B cell (primary cell): ENCODE results near the gene ZNF777. TPM values are rescaled to one million over a fixed set of nuclear protein-coding genes. Genes with fewer than 3 reads are reported as not detected.

ENCODE experiments used
- ATAC-seq: fragments of 200-7000 bp; cut with Tn5 transposase; one replicate; pipeline ENCODE4 v1.10.0; 2021; ENCODE audit warnings: low read depth, mild to moderate bottlenecking, moderate number of reproducible peaks, moderate library complexity
- CTCF ChIA-PET: fragments of 350-600 bp; sonication (Branson Sonifier 250); formaldehyde crosslinking; loops from one replicate; lab custom pipeline; 2021; ENCODE audit warnings: antibody characterized with exemption, inconsistent platforms; lab: Charles Lee
- POLR2A ChIA-PET: fragments of 350-600 bp; sonication (Branson Sonifier 250); formaldehyde crosslinking; loops from one replicate; lab custom pipeline; 2021; ENCODE audit warnings: antibody characterized with exemption; lab: Charles Lee
- DNase-seq: peaks from one replicate; pipeline ENCODE4 v3.0.0; 2013
- H2AFZ ChIP-seq: 2 replicates; pipeline ENCODE4 v1.6.1; 2012; ENCODE audit warnings: mild to moderate bottlenecking, low read depth, low read length; ENCODE audit not compliant: insufficient read depth, poor library complexity, severe bottlenecking
- H3K27ac ChIP-seq, 2 donors: 1 replicate in 1 of 2; 2 replicates in 1 of 2; pipeline ENCODE4 v1.5.1; 2012 to 2013; ENCODE audit warnings: low read length in 2 of 2, mild to moderate bottlenecking in 2 of 2, moderate library complexity in 1 of 2
- H3K27me3 ChIP-seq, 4 experiments: fragments of 200-600 bp in 1 of 4; sonication (generic) in 1 of 4; replicated peaks in 1 of 4; 1 replicate in 2 of 4; 2 replicates in 2 of 4; pipeline versions ENCODE4 v1.6.1 to v1.7.0; 2013 to 2016; ENCODE audit warnings: low read length in 3 of 4, mild to moderate bottlenecking in 2 of 4, mixed read lengths in 1 of 4, moderate library complexity in 1 of 4; ENCODE audit not compliant: insufficient read depth in 4 of 4, control insufficient read depth in 3 of 4; ENCODE audit errors: control extremely low read depth in 1 of 4
- H3K36me3 ChIP-seq, 2 experiments: replicated peaks in 1 of 2; 1 replicate in 1 of 2; 2 replicates in 1 of 2; pipeline versions ENCODE4 v1.6.1 to v1.7.1; 2013; ENCODE audit warnings: low read length in 1 of 2; ENCODE audit not compliant: insufficient read depth in 2 of 2, control insufficient read depth in 1 of 2; ENCODE audit errors: control extremely low read depth in 1 of 2, extremely low read depth in 1 of 2
- H3K4me1 ChIP-seq, 2 donors: fragments of 200-600 bp in 1 of 2; sonication (generic) in 1 of 2; 1 replicate in 1 of 2; 2 replicates in 1 of 2; pipeline versions ENCODE4 v1.5.1 to v1.6.1; 2013 to 2017; ENCODE audit warnings: low read length in 2 of 2; ENCODE audit not compliant: control insufficient read depth in 2 of 2, insufficient read depth in 2 of 2
- H3K4me2 ChIP-seq: replicated peaks from 2 replicates; pipeline ENCODE3; 2012; ENCODE audit warnings: mild to moderate bottlenecking, low read depth, low read length; ENCODE audit not compliant: poor library complexity, severe bottlenecking
- H3K4me3 ChIP-seq, 5 experiments: fragments of 200-600 bp in 1 of 5; sonication (generic) in 1 of 5; 1 replicate in 3 of 5; 2 replicates in 2 of 5; pipeline versions ENCODE4 v1.5.1 to v1.7.0; 2011 to 2016; ENCODE audit warnings: low read length in 4 of 5, mild to moderate bottlenecking in 4 of 5, low read depth in 2 of 5, control low read depth in 1 of 5, moderate library complexity in 1 of 5; ENCODE audit not compliant: insufficient read depth in 1 of 5; ENCODE audit errors: control extremely low read depth in 1 of 5, extremely low read depth in 1 of 5
- H3K79me2 ChIP-seq: fragments of 200-600 bp; sonication (generic); one replicate; pipeline ENCODE4 v1.6.0; 2016; ENCODE audit warnings: low read length; ENCODE audit not compliant: control insufficient read depth, insufficient read depth
- H3K9ac ChIP-seq: fragments of 200-600 bp; sonication (generic); 2 replicates; pipeline ENCODE4 v1.6.1; 2017; ENCODE audit warnings: mild to moderate bottlenecking, low read length, moderate library complexity
- H3K9me3 ChIP-seq, 3 donors: one replicate each; pipeline versions ENCODE4 v1.6.1 to v1.7.1; 2013; ENCODE audit warnings: low read length in 2 of 3; ENCODE audit not compliant: control insufficient read depth in 2 of 3, insufficient read depth in 1 of 3; ENCODE audit errors: control extremely low read depth in 1 of 3
- H4K20me1 ChIP-seq: 2 replicates; pipeline ENCODE4 v1.6.0; 2012; ENCODE audit warnings: mild to moderate bottlenecking, low read length; ENCODE audit not compliant: insufficient read depth, control insufficient read depth, poor library complexity, severe bottlenecking
- H3K27ac Mint-ChIP-seq: one replicate; pipeline ENCODE4 v1.8.0; 2021; ENCODE audit warnings: mixed read lengths
- H3K27me3 Mint-ChIP-seq: one replicate; pipeline ENCODE4 v1.8.0; 2021; ENCODE audit warnings: mixed read lengths
- H3K4me1 Mint-ChIP-seq: one replicate; pipeline ENCODE4 v1.8.0; 2021; ENCODE audit warnings: mixed read lengths
- H3K4me3 Mint-ChIP-seq: one replicate; pipeline ENCODE4 v1.8.0; 2021; ENCODE audit warnings: mixed read lengths
- H3K9me3 Mint-ChIP-seq: one replicate; pipeline ENCODE4 v1.8.0; 2022; ENCODE audit warnings: mixed read lengths; ENCODE audit not compliant: insufficient read depth
- EZH2 ChIP-seq: IDR thresholded peaks from 2 replicates; pipeline ENCODE4 v1.6.1; 2012; ENCODE audit warnings: borderline replicate concordance, low read depth, mild to moderate bottlenecking, moderate library complexity, low read length; ENCODE audit not compliant: insufficient read depth, poor library complexity, severe bottlenecking
- WGBS: methylation state at CpG from one replicate; pipeline ENCODE4 v1.1.5; 2013; ENCODE audit warnings: missing lambda C conversion rate; ENCODE audit not compliant: insufficient coverage; 5-methylcytosine and 5-hydroxymethylcytosine counted together
- intact Hi-C: fragments of 100-400 bp; cut with micrococcal nuclease; formaldehyde crosslinking; loops from one replicate; pipeline ENCODE4 v1.10.0; 2022
- polyA plus RNA-seq: library from polyadenylated mRNA; depleted of rRNA; stranded (reverse); fragments of >200 nt; gene quantifications from 2 replicates; pipeline ENCODE4 v1.2.3, GENCODE V29; 2012
- total RNA-seq, 2 donors: library from RNA; stranded (reverse); fragments of 120-200 nt in 1 of 2; gene quantifications; 1 replicate in 1 of 2; 2 replicates in 1 of 2; pipeline versions ENCODE4 v1.2.3 to v1.2.4, GENCODE V29; 2013 to 2022
- TF ChIP-seq, protein P1 (sequence below): fragments of 200-600 bp; IDR thresholded peaks from one replicate; pipeline ENCODE4 v1.8.0; 2022; ENCODE audit warnings: antibody characterized with exemption, mild to moderate bottlenecking

Gene ZNF777
- total and polyA plus RNA-seq, 2 donors (not counting 1 experiment from before 2014, with no cell fraction given) = 8.3 to 16.0 TPM

DNA sequence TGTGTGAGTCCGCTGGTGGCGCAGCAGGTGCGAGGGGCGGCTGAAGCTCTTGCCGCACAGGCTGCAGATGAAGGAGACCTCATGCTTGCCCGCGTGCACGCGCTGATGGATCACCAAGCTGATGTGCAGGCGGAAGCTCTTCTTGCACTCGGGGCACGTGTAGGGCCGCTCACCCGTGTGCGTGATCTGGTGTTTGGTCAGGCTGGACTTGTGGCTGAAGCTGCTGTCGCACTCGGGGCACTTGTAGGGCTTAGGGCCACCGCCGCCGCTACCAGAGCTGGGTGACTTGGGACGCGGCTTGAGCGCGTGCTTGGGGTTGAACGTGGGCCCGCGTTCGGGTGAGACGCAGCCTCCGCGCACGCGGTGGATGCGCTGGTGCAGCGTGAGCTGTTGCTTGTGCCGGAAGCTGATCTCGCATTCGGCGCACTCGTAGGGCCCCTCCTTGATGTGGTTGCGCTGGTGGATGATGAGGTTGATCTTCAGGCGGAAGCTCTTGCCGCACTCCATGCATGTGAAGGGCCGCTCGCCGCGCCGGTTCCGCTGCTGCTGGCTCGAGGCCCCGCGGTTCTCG, 28.7 kb downstream of the ZNF777 start:
- TF ChIP-seq, protein P1, sequence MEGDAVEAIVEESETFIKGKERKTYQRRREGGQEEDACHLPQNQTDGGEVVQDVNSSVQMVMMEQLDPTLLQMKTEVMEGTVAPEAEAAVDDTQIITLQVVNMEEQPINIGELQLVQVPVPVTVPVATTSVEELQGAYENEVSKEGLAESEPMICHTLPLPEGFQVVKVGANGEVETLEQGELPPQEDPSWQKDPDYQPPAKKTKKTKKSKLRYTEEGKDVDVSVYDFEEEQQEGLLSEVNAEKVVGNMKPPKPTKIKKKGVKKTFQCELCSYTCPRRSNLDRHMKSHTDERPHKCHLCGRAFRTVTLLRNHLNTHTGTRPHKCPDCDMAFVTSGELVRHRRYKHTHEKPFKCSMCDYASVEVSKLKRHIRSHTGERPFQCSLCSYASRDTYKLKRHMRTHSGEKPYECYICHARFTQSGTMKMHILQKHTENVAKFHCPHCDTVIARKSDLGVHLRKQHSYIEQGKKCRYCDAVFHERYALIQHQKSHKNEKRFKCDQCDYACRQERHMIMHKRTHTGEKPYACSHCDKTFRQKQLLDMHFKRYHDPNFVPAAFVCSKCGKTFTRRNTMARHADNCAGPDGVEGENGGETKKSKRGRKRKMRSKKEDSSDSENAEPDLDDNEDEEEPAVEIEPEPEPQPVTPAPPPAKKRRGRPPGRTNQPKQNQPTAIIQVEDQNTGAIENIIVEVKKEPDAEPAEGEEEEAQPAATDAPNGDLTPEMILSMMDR = no peak
- no peak for TF ChIP-seq EZH2
- peaks cover 0 to 13% (median 0%) of the 10 kb centered on the region in 3 donors for H3K9me3 ChIP-seq
- H3K79me2 ChIP-seq = no peaks in the 10 kb centered on the region
- no peak for ATAC-seq
- no peak overlapping the region for H3K27ac ChIP-seq
- no peaks in the 10 kb centered on the region for H3K27me3 ChIP-seq
- no peak for DNase-seq
- peaks cover 0 to 32% of the 10 kb centered on the region in 2 experiments for H3K36me3 ChIP-seq
- Mint-ChIP-seq H3K4me3 (no peak overlapping the region), H3K27ac (no peak overlapping the region), H3K27me3 (no peaks in the 10 kb centered on the region), H3K9me3 (no peaks in the 10 kb centered on the region), H3K4me1 (no peaks in the 10 kb centered on the region)
- WGBS = 98% methylated on average over 45 of the region's 53 CpGs
- CTCF ChIA-PET = interaction anchor here (1.5 kb wide), 1 partner anchor 193 kb away, joined by 4 read pairs; no protein-coding TSS in a partner anchor
- POLR2A ChIA-PET = no interaction called here
- H3K4me3 ChIP-seq = no peak overlapping the region
- H4K20me1 ChIP-seq = no peaks in the 10 kb centered on the region
- H3K9ac ChIP-seq = no peak overlapping the region
- H3K4me2 ChIP-seq = no peak overlapping the region
- no peak overlapping the region for H2AFZ ChIP-seq
- intact Hi-C loops = no loop called here
- H3K4me1 ChIP-seq = no peaks in the 10 kb centered on the region

DNA sequence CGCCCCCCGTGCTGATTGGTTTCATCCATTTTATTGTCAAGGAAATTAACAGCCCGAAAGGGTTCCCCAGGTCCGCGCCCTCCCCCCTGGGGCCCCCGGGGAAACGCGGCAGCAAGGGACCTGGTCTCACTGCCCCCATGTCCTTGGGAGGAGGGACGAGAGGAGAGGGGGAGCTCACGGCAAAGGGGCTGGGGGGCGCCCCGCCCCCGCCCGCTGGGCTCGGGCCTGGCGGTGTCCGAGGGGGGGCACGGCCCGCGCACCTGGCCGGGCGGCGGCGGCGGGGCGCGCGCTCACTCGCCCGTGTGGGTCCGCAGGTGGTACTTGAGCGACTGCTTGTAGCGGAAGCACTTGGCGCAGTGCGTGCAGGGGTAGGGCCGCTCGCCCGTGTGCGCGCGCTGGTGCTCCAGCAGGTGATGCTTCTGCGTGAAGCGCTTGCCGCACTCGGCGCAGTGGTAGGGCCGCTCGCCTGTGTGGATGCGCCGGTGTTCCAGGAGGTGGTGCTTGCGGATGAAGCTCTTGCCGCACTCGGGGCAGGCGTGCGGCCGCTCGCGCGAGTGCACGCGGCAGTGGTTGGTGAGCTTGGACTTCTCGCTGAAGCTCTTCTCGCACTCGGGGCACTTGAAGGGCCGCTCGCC, 29.3 kb downstream of the ZNF777 start:
- H3K36me3 ChIP-seq = peaks cover 0 to 32% of the 10 kb centered on the region in 2 experiments

More for the DNA sequence above, 29.3 kb downstream of the ZNF777 start:
- Histone ChIP-seq H2AFZ (no peak overlapping the region), H3K27me3 (no peaks in the 10 kb centered on the region), H3K4me2 (no peak overlapping the region), H3K4me1 (no peaks in the 10 kb centered on the region), H3K27ac (no peak overlapping the region), H3K9ac (no peak overlapping the region), H3K9me3 (peaks cover 0 to 13% (median 0%) of the 10 kb centered on the region in 3 donors), H3K4me3 (no peak overlapping the region), H4K20me1 (no peaks in the 10 kb centered on the region), H3K79me2 (no peaks in the 10 kb centered on the region)
- WGBS = 98% methylated on average over 66 of the region's 66 CpGs
- ChIA-PET POLR2A (no interaction called here), CTCF (interaction anchor here (1.5 kb wide), 1 partner anchor 194 kb away, joined by 4 read pairs; no protein-coding TSS in a partner anchor)
- ATAC-seq (no peak), DNase-seq (no peak)
- Mint-ChIP-seq H3K9me3 (no peaks in the 10 kb centered on the region), H3K27ac (no peak overlapping the region), H3K27me3 (no peaks in the 10 kb centered on the region), H3K4me1 (no peaks in the 10 kb centered on the region), H3K4me3 (no peak overlapping the region)
- intact Hi-C loops = no loop called here
- no peak for TF ChIP-seq EZH2
- TF ChIP-seq, protein P1 = no peak
